ENCODE measurements around the gene ATP13A3.

- TF ChIP-seq CTCF (IDR thresholded peaks at IDR 0.05) (no peak), POLR2AphosphoS5 (IDR thresholded peaks at IDR 0.05) (no peak), POLR2A (IDR thresholded peaks at IDR 0.05) (no peak)
These were observed 97.5 kb downstream of the ATP13A3 start for GRCh38 chr3:194389269-194389668.

All from gastroesophageal sphincter (tissue), 3 donors.